ENCODE data around the gene KRTAP4-5. TPM values are rescaled to one million over a fixed set of nuclear protein-coding genes. Genes with fewer than 3 reads are reported as not detected.
"Not testable (repeated sequence)": the region's sequence is repeated elsewhere in the genome, so short reads cannot be mapped to it uniquely, and the experiment has no call there.

The KRTAP4-5 gene
- total and polyA plus RNA-seq, 2 donors = not detected

DNA sequence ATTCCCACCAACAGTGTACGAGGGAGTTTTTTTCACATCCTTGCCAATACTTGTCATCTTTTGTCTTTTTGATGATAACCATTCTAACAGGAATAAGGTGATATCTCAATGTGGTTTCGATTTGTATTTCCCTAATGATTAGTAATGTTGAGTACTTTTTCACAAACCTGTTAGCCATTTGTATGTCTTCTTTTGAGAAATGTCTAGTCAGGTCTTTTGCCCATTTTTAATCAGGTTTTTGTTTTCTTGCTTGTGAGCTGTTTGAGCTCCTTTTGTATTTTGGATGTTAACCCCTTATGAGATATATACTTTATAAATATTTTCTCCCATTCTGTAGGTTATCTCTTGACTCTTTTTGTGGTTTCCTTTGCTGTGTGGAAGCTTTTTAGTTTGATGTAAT is 1.9 kb upstream of the KRTAP4-5 start:
- H3K36me3 ChIP-seq (ENCODE audit: control insufficient read depth in 2 of 2, insufficient read depth in 2 of 2, low read length in 1 of 2) = no peaks in the 10 kb centered on the region
- DNase-seq (ENCODE audit: low read depth in 6 of 9, low spot score in 9 of 9) = no peak
- H3K4me3 ChIP-seq (ENCODE audit: low read length in 2 of 2) = no peak overlapping the region
- no peaks in the 10 kb centered on the region for H3K27me3 ChIP-seq (ENCODE audit: control insufficient read depth in 2 of 2, insufficient read depth in 1 of 2, low read length in 1 of 2)
- WGBS = 92% methylated on average over 2 of the region's 2 CpGs
- no peaks in the 10 kb centered on the region for H3K9me3 ChIP-seq (ENCODE audit: control insufficient read depth in 2 of 2, insufficient read depth in 1 of 2, low read length in 1 of 2)
- no peak overlapping the region for H3K27ac ChIP-seq (ENCODE audit: low read depth in 1 of 2, low read length in 1 of 2)
- H3K4me1 ChIP-seq (ENCODE audit: control insufficient read depth in 2 of 2, insufficient read depth in 2 of 2, low read length in 2 of 2) = no peaks in the 10 kb centered on the region

DNA sequence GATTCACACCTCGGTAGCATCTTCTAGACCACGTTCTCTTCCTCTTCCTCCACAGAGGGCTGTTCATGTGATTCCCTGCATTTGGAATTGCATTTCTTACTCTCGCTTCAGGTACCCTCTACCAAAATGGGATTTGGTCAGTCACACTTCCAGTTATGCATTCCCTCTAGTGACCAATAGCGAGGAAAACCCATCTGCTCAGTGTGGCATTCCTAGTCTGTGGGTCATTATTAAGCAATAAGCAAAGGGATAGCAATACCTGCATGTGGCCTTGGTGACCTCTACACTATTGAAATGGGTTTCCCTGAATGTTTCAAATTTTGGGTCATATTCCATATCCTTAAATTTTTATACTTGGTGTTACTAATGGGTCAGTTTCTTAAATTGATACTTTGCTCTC is 401 bp upstream of the KRTAP4-5 start:
- WGBS = 93% methylated on average over 4 of the region's 4 CpGs
- no peaks in the 10 kb centered on the region for H3K4me1 ChIP-seq (ENCODE audit: control insufficient read depth in 2 of 2, insufficient read depth in 2 of 2, low read length in 2 of 2)
- H3K9me3 ChIP-seq (ENCODE audit: control insufficient read depth in 2 of 2, insufficient read depth in 1 of 2, low read length in 1 of 2) = no peaks in the 10 kb centered on the region
- no peaks in the 10 kb centered on the region for H3K36me3 ChIP-seq (ENCODE audit: control insufficient read depth in 2 of 2, insufficient read depth in 2 of 2, low read length in 1 of 2)
- H3K27me3 ChIP-seq (ENCODE audit: control insufficient read depth in 2 of 2, insufficient read depth in 1 of 2, low read length in 1 of 2) = no peaks in the 10 kb centered on the region
- H3K27ac ChIP-seq (ENCODE audit: low read depth in 1 of 2, low read length in 1 of 2) = no peak overlapping the region
- no peak overlapping the region for H3K4me3 ChIP-seq (ENCODE audit: low read length in 2 of 2)
- no peak for DNase-seq (ENCODE audit: low read depth in 6 of 9, low spot score in 9 of 9)

DNA sequence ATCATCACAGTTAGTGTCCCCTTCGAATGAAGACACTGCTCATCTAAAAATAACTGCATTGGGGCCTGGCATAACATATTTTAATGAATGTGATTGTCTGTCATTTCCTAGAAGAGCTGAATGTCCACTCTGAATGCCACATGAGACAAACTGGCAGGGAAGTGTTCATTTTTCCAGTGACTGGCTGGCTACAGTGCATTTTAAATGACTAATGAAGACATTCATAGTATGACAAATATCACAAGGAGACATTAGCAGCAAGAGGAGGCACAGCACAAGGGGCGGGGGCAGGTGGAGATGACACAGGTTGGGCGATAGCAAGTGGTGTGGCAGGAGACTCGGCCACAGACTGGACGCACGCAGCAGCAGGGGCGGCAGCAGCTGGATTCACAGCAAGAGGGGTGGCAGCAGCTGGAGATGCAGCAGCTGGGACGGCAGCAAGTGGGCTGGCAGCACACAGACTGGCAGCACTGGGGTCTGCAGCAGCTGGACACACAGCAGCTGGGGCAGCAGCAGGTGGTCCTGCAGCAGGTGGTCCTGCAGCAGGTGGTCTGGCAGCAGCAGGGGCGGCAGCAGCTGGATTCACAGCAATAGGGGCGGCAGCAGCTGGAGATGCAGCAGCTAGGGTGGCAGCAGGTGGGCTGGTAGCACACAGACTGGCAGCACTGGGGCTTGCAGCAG is 514 bp downstream of the KRTAP4-5 start:
- H3K9me3 ChIP-seq (ENCODE audit: control insufficient read depth in 2 of 2, insufficient read depth in 1 of 2, low read length in 1 of 2); H3K4me3 ChIP-seq (ENCODE audit: low read length in 2 of 2); H3K27me3 ChIP-seq (ENCODE audit: control insufficient read depth in 2 of 2, insufficient read depth in 1 of 2, low read length in 1 of 2); H3K4me1 ChIP-seq (ENCODE audit: control insufficient read depth in 2 of 2, insufficient read depth in 2 of 2, low read length in 2 of 2); H3K27ac ChIP-seq (ENCODE audit: low read depth in 1 of 2, low read length in 1 of 2); H3K36me3 ChIP-seq (ENCODE audit: control insufficient read depth in 2 of 2, insufficient read depth in 2 of 2, low read length in 1 of 2); DNase-seq (ENCODE audit: low read depth in 6 of 9, low spot score in 9 of 9): not testable (repeated sequence)
- 95% methylated on average over 10 of the region's 10 CpGs for WGBS

DNA sequence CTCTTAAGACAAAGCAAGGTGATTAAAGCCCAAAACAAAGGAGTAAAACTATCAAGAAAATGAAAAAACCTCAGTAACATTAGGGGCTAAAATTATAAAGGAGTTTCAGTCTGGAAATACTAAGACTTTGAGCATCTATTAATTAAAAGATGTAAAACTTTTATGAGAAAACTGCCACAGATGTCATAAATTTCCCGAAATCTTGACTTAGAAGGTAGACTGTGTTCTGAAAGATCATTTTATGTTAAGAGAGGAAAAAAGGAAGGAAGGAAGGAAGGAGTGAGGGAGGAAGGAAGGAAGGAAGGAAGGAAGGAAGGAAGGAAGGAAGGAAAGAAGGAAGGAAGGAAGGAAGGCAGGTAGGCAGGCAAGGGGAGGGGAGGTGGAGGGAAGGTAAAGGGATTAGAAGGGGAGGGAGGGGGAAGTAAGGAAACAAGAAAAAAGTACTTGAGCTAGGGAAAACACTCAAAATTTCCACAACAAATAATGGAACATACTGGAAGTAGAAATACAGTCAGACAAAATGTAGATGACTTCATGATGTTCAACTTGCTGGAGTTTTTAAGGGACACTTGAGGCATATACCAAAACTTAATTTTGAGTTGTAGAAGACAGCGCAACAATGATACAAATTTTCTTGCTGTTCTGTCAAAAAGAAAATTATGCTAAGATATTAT is 2.0 kb downstream of the KRTAP4-5 start:
- H3K27ac ChIP-seq (ENCODE audit: low read depth in 1 of 2, low read length in 1 of 2) = no peak overlapping the region
- 98% methylated on average over 2 of the region's 2 CpGs for WGBS

DNA sequence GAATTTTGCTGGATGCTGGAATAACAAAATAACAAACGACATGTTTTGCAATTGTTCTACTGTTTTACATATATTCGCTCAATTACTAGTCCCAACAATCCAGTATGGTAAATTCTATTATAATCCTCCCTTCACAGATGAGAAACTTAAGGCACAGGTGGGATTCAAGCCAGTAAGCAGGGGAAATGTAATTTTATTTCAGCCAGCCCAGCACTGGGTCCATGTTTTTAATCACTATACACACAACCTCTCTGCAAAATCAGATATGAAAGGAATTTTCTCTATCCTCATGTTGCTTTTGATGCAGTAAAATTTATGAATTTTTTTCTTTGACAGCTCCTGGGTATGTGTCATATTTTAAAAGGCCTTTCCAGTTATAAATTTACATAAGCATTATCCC is 4.4 kb downstream of the KRTAP4-5 start:
- no peak overlapping the region for H3K27ac ChIP-seq (ENCODE audit: low read depth in 1 of 2, low read length in 1 of 2)
- H3K36me3 ChIP-seq (ENCODE audit: control insufficient read depth in 2 of 2, insufficient read depth in 2 of 2, low read length in 1 of 2) = no peaks in the 10 kb centered on the region
- H3K4me3 ChIP-seq (ENCODE audit: low read length in 2 of 2) = no peak overlapping the region
- no peaks in the 10 kb centered on the region for H3K4me1 ChIP-seq (ENCODE audit: control insufficient read depth in 2 of 2, insufficient read depth in 2 of 2, low read length in 2 of 2)
- H3K27me3 ChIP-seq (ENCODE audit: control insufficient read depth in 2 of 2, insufficient read depth in 1 of 2, low read length in 1 of 2) = no peaks in the 10 kb centered on the region
- DNase-seq (ENCODE audit: low read depth in 6 of 9, low spot score in 9 of 9) = no peak
- WGBS = 95% methylated on average over 2 of the region's 2 CpGs
- peaks cover under 1 to 1% of the 10 kb centered on the region in 2 donors for H3K9me3 ChIP-seq (ENCODE audit: control insufficient read depth in 2 of 2, insufficient read depth in 1 of 2, low read length in 1 of 2)

More for the DNA sequence above, 2.0 kb downstream of the KRTAP4-5 start:
- H3K9me3 ChIP-seq (ENCODE audit: control insufficient read depth in 2 of 2, insufficient read depth in 1 of 2, low read length in 1 of 2) = no peaks in the 10 kb centered on the region
- no peaks in the 10 kb centered on the region for H3K27me3 ChIP-seq (ENCODE audit: control insufficient read depth in 2 of 2, insufficient read depth in 1 of 2, low read length in 1 of 2)
- no peak for DNase-seq (ENCODE audit: low read depth in 6 of 9, low spot score in 9 of 9)
- no peaks in the 10 kb centered on the region for H3K36me3 ChIP-seq (ENCODE audit: control insufficient read depth in 2 of 2, insufficient read depth in 2 of 2, low read length in 1 of 2)
- no peak overlapping the region for H3K4me3 ChIP-seq (ENCODE audit: low read length in 2 of 2)
- H3K4me1 ChIP-seq (ENCODE audit: control insufficient read depth in 2 of 2, insufficient read depth in 2 of 2, low read length in 2 of 2) = no peaks in the 10 kb centered on the region

DNA sequence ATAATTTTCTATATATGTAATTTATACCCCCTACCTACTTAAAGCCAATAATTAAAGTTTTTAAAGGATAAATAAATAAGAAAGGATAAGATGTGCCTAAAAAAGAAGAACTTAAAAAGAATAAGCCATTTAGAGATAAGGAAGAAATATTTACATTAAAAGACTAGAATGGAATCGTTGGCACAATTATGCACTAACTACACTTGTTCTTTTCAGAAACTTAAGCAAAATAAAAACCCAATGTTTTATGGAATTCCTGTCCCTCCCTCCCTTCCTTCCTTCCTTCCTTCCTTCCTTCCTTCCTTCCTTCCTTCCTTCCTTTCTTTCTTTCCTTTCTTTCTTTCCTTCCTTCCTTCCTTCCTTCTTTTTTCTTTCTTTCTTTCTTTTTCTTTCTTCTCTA is 4.8 kb downstream of the KRTAP4-5 start:
- WGBS = 97% methylated on average over 1 of the region's 1 CpG

DNA sequence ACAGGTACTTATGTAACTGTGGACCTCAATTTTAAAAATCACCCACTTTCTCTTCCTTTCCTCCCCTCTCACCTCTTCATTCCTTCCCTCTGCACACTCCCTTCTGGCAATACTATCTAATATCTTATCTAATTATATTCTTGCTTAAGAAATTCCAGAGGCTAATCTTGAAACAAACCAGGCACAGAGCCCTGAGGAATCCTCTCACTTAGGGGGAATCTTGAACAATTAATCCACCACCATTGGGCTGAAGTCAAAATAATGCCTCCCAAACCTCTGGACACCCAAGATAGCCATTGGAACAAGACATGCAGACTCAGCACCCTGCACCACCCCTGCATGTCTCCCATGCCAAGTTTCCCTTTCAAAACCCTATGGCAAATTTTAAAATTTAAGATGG is 8.3 kb downstream of the KRTAP4-5 start:
- H3K27ac ChIP-seq (ENCODE audit: low read depth in 1 of 2, low read length in 1 of 2) = no peak overlapping the region
- H3K36me3 ChIP-seq (ENCODE audit: control insufficient read depth in 2 of 2, insufficient read depth in 2 of 2, low read length in 1 of 2) = no peaks in the 10 kb centered on the region
- H3K9me3 ChIP-seq (ENCODE audit: control insufficient read depth in 2 of 2, insufficient read depth in 1 of 2, low read length in 1 of 2) = peaks cover 2 to 8% of the 10 kb centered on the region in 2 donors
- no peak overlapping the region for H3K4me3 ChIP-seq (ENCODE audit: low read length in 2 of 2)
- DNase-seq (ENCODE audit: low read depth in 6 of 9, low spot score in 9 of 9) = no peak
- H3K4me1 ChIP-seq (ENCODE audit: control insufficient read depth in 2 of 2, insufficient read depth in 2 of 2, low read length in 2 of 2) = no peaks in the 10 kb centered on the region
- H3K27me3 ChIP-seq (ENCODE audit: control insufficient read depth in 2 of 2, insufficient read depth in 1 of 2, low read length in 1 of 2) = no peaks in the 10 kb centered on the region

More for the DNA sequence above, 4.8 kb downstream of the KRTAP4-5 start:
- Histone ChIP-seq H3K4me3 (ENCODE audit: low read length in 2 of 2) (no peak overlapping the region), H3K27ac (ENCODE audit: low read depth in 1 of 2, low read length in 1 of 2) (no peak overlapping the region), H3K9me3 (ENCODE audit: control insufficient read depth in 2 of 2, insufficient read depth in 1 of 2, low read length in 1 of 2) (peaks cover 2 to 5% of the 10 kb centered on the region in 2 donors), H3K36me3 (ENCODE audit: control insufficient read depth in 2 of 2, insufficient read depth in 2 of 2, low read length in 1 of 2) (no peaks in the 10 kb centered on the region), H3K4me1 (ENCODE audit: control insufficient read depth in 2 of 2, insufficient read depth in 2 of 2, low read length in 2 of 2) (no peaks in the 10 kb centered on the region), H3K27me3 (ENCODE audit: control insufficient read depth in 2 of 2, insufficient read depth in 1 of 2, low read length in 1 of 2) (no peaks in the 10 kb centered on the region)
- no peak for DNase-seq (ENCODE audit: low read depth in 6 of 9, low spot score in 9 of 9)

DNA sequence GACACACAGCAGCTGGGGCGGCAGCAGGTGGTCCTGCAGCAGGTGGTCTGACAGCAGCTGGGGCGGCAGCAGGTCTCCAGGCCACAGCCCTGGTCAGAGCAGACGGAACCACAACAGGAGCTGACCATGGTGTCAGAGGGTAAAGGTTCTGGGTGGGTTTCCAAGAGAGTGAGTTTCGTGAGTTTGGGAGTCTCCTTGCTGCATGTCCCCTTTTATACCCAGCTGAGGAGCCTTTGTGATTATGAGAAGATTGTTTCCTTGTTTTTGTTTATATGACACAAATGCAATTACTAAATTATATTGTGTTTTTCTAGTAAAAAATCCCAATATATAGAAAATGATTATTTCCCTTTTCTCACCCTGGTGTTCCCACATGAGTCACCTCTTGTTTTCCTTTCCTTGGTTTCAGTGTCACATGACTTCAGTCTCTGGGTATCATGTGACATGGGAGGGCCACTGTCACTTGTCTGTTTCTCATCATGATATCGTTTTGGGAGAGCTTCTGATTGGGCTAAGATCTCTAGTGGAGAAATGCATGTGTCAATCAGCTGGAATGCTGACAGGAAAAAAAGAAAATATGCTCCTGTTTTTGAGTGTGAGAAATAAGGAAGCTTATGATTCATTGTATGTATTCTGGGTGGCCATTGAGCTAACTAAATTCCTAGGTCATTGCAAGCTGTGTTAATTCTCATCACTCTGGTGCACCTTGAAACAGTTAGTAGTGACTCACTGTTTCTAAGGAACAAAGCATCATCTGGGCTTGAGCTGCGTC is 9.1 kb downstream of the KRTAP4-5 start, which contains the start of gene KRTAP4-6:
Gene KRTAP4-6 (minus strand): TSS at position 185 of the 772 bp plus-strand sequence. CDS start 57 bp downstream, at position 128.
- Histone ChIP-seq H3K4me1 (ENCODE audit: control insufficient read depth in 2 of 2, insufficient read depth in 2 of 2, low read length in 2 of 2) (no peaks in the 10 kb centered on the region), H3K9me3 (ENCODE audit: control insufficient read depth in 2 of 2, insufficient read depth in 1 of 2, low read length in 1 of 2) (peaks cover 2 to 8% of the 10 kb centered on the region in 2 donors), H3K27ac (ENCODE audit: low read depth in 1 of 2, low read length in 1 of 2) (no peak within 1 kb of the TSS), H3K4me3 (ENCODE audit: low read length in 2 of 2) (no peak within 1 kb of the TSS), H3K27me3 (ENCODE audit: control insufficient read depth in 2 of 2, insufficient read depth in 1 of 2, low read length in 1 of 2) (no peaks in the 10 kb centered on the region), H3K36me3 (ENCODE audit: control insufficient read depth in 2 of 2, insufficient read depth in 2 of 2, low read length in 1 of 2) (no peaks in the 10 kb centered on the region)
- DNase-seq (ENCODE audit: low read depth in 6 of 9, low spot score in 9 of 9) = no peak
- WGBS = 92% methylated on average over 6 of the region's 6 CpGs

DNA sequence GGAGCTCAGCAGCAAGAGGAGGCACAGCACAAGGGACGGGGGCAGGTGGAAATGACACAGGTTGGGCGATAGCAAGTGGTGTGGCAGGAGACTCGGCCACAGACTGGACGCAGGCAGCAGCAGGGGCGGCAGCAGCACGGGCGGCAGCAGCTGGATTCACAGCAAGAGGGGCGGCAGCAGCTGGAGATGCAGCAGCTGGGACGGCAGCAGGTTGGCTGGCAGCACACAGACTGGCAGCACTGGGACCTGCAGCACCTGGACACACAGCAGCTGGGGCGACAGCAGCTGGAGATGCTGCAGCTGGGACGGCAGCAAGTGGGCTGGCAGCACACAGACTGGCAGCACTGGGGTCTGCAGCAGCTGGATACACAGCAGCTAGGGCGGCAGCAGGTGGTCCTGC is 9.8 kb downstream of the KRTAP4-5 start:
- H3K4me3 ChIP-seq (ENCODE audit: low read length in 2 of 2); H3K9me3 ChIP-seq (ENCODE audit: control insufficient read depth in 2 of 2, insufficient read depth in 1 of 2, low read length in 1 of 2); H3K4me1 ChIP-seq (ENCODE audit: control insufficient read depth in 2 of 2, insufficient read depth in 2 of 2, low read length in 2 of 2); H3K27me3 ChIP-seq (ENCODE audit: control insufficient read depth in 2 of 2, insufficient read depth in 1 of 2, low read length in 1 of 2); H3K27ac ChIP-seq (ENCODE audit: low read depth in 1 of 2, low read length in 1 of 2); DNase-seq (ENCODE audit: low read depth in 6 of 9, low spot score in 9 of 9); H3K36me3 ChIP-seq (ENCODE audit: control insufficient read depth in 2 of 2, insufficient read depth in 2 of 2, low read length in 1 of 2): not testable (repeated sequence)
- 94% methylated on average over 12 of the region's 12 CpGs for WGBS
